Measurements from ENCODE around the gene RPTOR. TPM values are rescaled to one million over a fixed set of nuclear protein-coding genes. Genes with fewer than 3 reads are reported as not detected.

RPTOR gene
- total and polyA plus RNA-seq, 4 donors: 12.4 to 46.1 (median 29.7) TPM

- H3K27me3 ChIP-seq (ENCODE audit: control insufficient read depth in 3 of 3, insufficient read depth in 3 of 3, low read length in 2 of 3): peaks cover 0 to 10% (median 0%) of the 10 kb centered on the region in 3 donors
- no peak overlapping the region for H3K9ac ChIP-seq (ENCODE audit: insufficient read depth in 1 of 2, low read length in 2 of 2)
- peaks cover 0 to 4% (median 0%) of the 10 kb centered on the region in 5 donors for H3K4me1 ChIP-seq (ENCODE audit: control insufficient read depth in 5 of 5, insufficient read depth in 5 of 5, low read length in 5 of 5)
- H3K4me3 ChIP-seq: no peak overlapping the region
- no peaks in the 10 kb centered on the region for H3K36me3 ChIP-seq (ENCODE audit: control insufficient read depth in 4 of 4, insufficient read depth in 4 of 4, low read length in 4 of 4)
- WGBS, 2 donors: 58 to 62% methylated on average over 10 of the region's 10 CpGs
- no peaks in the 10 kb centered on the region for H3K9me3 ChIP-seq (ENCODE audit: control insufficient read depth in 4 of 4, insufficient read depth in 3 of 4, low read length in 3 of 4)
- DNase-seq: no peak
- ATAC-seq (ENCODE audit: insufficient read depth, low FRiP score): no peak
- no peak for TF ChIP-seq CTCF (IDR thresholded peaks at IDR 0.05; ENCODE audit: control extremely low read depth, extremely low read depth)
- H3K27ac ChIP-seq (ENCODE audit: low read depth in 1 of 2, low read length in 1 of 2): no peak overlapping the region
Measured at GRCh38 chr17:80513892-80514291, 30.7 kb upstream of the RPTOR start.

DNA sequence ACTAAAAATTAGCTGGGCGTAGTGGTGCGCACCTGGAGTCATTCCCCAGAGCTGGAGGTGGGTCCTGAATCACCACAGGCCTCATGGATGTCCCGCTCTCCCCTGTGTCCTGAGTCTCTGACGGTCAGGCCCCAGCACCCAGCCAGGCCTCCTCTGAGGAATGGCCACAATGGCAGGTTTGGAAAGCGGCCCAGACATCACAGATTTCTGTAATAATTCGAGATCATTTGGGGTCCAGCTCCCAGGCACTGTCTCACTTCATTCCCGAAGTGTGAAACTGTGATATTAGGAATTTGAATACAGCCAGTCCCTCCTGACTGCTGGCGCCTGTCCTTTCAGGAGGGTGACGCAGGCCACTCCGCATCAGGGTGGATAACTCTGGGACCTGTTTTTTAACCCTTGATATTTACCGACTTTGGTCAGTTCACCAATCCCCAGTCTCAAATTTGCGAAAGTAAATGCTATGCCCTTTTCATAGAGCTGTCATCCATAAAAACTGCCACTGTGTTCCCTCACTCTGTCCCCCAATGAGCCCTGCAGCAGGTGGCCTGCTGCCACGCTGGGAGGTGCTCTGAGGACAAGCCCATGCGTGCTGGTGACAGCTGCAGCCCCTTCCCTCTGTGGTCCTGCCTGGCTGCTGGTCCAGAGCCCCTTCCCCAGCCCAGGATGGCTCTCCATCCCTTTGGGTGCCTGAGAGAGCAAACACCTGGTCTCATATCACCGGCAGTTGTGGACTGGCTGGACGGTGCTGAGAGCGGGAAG is 28.3 kb upstream of the RPTOR start:
- peaks cover 0 to 6% (median 0%) of the 10 kb centered on the region in 5 donors for H3K4me1 ChIP-seq (ENCODE audit: control insufficient read depth in 5 of 5, insufficient read depth in 5 of 5, low read length in 5 of 5)
- H3K27ac ChIP-seq (ENCODE audit: low read depth in 1 of 2, low read length in 1 of 2): no peak overlapping the region
- TF ChIP-seq CTCF (IDR thresholded peaks at IDR 0.05; ENCODE audit: control extremely low read depth, extremely low read depth): no peak
- H3K4me3 ChIP-seq: no peak overlapping the region
- 82 to 86% methylated on average over 17 of the region's 17 CpGs for WGBS, 2 donors
- no peaks in the 10 kb centered on the region for H3K9me3 ChIP-seq (ENCODE audit: control insufficient read depth in 4 of 4, insufficient read depth in 3 of 4, low read length in 3 of 4)
- H3K27me3 ChIP-seq (ENCODE audit: control insufficient read depth in 3 of 3, insufficient read depth in 3 of 3, low read length in 2 of 3): peaks cover 0 to 12% (median 0%) of the 10 kb centered on the region in 3 donors
- H3K9ac ChIP-seq (ENCODE audit: insufficient read depth in 1 of 2, low read length in 2 of 2): no peak overlapping the region
- no peak for ATAC-seq (ENCODE audit: insufficient read depth, low FRiP score)
- H3K36me3 ChIP-seq (ENCODE audit: control insufficient read depth in 4 of 4, insufficient read depth in 4 of 4, low read length in 4 of 4): no peaks in the 10 kb centered on the region
- DNase-seq: peak; percentile 60 to 69 (median 68)

DNA sequence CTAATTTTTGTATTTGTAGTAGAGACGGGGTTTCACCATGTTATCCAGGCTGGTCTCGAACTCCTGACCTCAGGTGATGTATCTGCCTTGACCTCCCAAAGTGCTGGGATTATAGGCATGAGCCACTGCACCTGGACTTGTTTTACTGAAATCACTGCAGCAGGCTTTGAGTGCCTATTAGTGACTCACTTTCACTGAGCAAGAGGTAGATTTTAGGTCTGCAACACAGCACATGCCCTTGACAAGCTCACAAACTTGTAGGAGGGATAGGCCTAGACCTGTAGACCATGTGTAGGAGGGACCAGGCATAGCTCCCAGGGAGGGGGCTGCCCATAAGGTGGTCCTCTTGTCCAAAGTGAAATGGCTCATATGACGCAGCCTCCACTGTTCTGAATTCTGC is 27.0 kb upstream of the RPTOR start:
- DNase-seq: no peak
- Histone ChIP-seq H3K9me3 (ENCODE audit: control insufficient read depth in 4 of 4, insufficient read depth in 3 of 4, low read length in 3 of 4) (no peaks in the 10 kb centered on the region), H3K4me1 (ENCODE audit: control insufficient read depth in 5 of 5, insufficient read depth in 5 of 5, low read length in 5 of 5) (peaks cover 0 to 6% (median 0%) of the 10 kb centered on the region in 5 donors), H3K36me3 (ENCODE audit: control insufficient read depth in 4 of 4, insufficient read depth in 4 of 4, low read length in 4 of 4) (no peaks in the 10 kb centered on the region), H3K27me3 (ENCODE audit: control insufficient read depth in 3 of 3, insufficient read depth in 3 of 3, low read length in 2 of 3) (peaks cover 0 to 12% (median 0%) of the 10 kb centered on the region in 3 donors), H3K4me3 (no peak overlapping the region), H3K27ac (ENCODE audit: low read depth in 1 of 2, low read length in 1 of 2) (no peak overlapping the region), H3K9ac (ENCODE audit: insufficient read depth in 1 of 2, low read length in 2 of 2) (no peak overlapping the region)
- ATAC-seq (ENCODE audit: insufficient read depth, low FRiP score): no peak
- WGBS, 2 donors: 91 to 96% methylated on average over 3 of the region's 3 CpGs
- no peak for TF ChIP-seq CTCF (IDR thresholded peaks at IDR 0.05; ENCODE audit: control extremely low read depth, extremely low read depth)

Data from lung (tissue), 12 donors.